Breast epithelium (tissue), 3 donors: Measurements from ENCODE around the gene ZNF646.

Experiments
- CTCF ChIP-seq, 3 donors: fragments of 450-650 bp; IDR thresholded peaks; one replicate each; pipeline ENCODE4 v1.5.1; 2016 to 2017; ENCODE audit warnings: antibody characterized with exemption in 3 of 3, mild to moderate bottlenecking in 3 of 3, moderate library complexity in 3 of 3
- POLR2A ChIP-seq: fragments of 450-650 bp; IDR thresholded peaks from one replicate; pipeline ENCODE4 v1.6.1; 2016; ENCODE audit warnings: antibody characterized with exemption, mild to moderate bottlenecking, moderate library complexity
- POLR2AphosphoS5 ChIP-seq, 3 donors: sonication (generic); formaldehyde crosslinking; IDR thresholded peaks; one replicate each; pipeline ENCODE4 v1.6.1; 2017; ENCODE audit warnings: antibody characterized with exemption in 3 of 3

GRCh38 chr16:31043898-31044481 is 30.2 kb upstream of the ZNF646 start:
- TF ChIP-seq CTCF (IDR thresholded peaks at IDR 0.05) (no peak), POLR2AphosphoS5 (IDR thresholded peaks at IDR 0.05) (no peak), POLR2A (no peak)
